HL-60 (cell line): ENCODE measurements around the gene CSRNP3.

ENCODE experiments used
- DNase-seq, 2 experiments: peaks; one replicate each; pipeline ENCODE4 v3.0.0-alpha.2; 2010 to 2020; ENCODE audit warnings: low read depth in 1 of 2, low spot score in 1 of 2
- H3K27ac ChIP-seq: fragments of 250-450 bp; sonication (Bioruptor Pico); replicated peaks from 2 replicates; pipeline ENCODE4 v1.5.1; 2020; ENCODE audit warnings: mild to moderate bottlenecking, moderate library complexity
- H3K27me3 ChIP-seq: fragments of 250-450 bp; sonication (Bioruptor Pico); 2 replicates; pipeline ENCODE4 v1.5.1; 2021; ENCODE audit warnings: mild to moderate bottlenecking, moderate library complexity; ENCODE audit not compliant: insufficient read depth, poor library complexity, severe bottlenecking
- H3K4me3 ChIP-seq: replicated peaks from 2 replicates; pipeline ENCODE4 v1.5.1; 2011; ENCODE audit warnings: mild to moderate bottlenecking, control low read depth, low read length; ENCODE audit not compliant: insufficient read depth
- CTCF ChIP-seq: IDR thresholded peaks from one replicate; pipeline ENCODE4 v1.5.1; 2011; ENCODE audit warnings: low read length, control low read depth, inconsistent platforms; ENCODE audit not compliant: insufficient read depth
- GABPA ChIP-seq: IDR thresholded peaks from 2 replicates; pipeline ENCODE4 v1.6.1; 2012; ENCODE audit warnings: low read depth
- POLR2AphosphoS5 ChIP-seq: IDR thresholded peaks from 2 replicates; pipeline ENCODE4 v1.6.1; 2012; ENCODE audit warnings: low read depth
- REST ChIP-seq: IDR thresholded peaks from 2 replicates; pipeline ENCODE4 v1.6.1; 2012; ENCODE audit warnings: low read depth; ENCODE audit not compliant: insufficient replicate concordance
- SPI1 ChIP-seq: IDR thresholded peaks from 2 replicates; pipeline ENCODE4 v1.6.1; 2012; ENCODE audit warnings: low read depth, mild to moderate bottlenecking, borderline replicate concordance

CSRNP3 gene

DNA sequence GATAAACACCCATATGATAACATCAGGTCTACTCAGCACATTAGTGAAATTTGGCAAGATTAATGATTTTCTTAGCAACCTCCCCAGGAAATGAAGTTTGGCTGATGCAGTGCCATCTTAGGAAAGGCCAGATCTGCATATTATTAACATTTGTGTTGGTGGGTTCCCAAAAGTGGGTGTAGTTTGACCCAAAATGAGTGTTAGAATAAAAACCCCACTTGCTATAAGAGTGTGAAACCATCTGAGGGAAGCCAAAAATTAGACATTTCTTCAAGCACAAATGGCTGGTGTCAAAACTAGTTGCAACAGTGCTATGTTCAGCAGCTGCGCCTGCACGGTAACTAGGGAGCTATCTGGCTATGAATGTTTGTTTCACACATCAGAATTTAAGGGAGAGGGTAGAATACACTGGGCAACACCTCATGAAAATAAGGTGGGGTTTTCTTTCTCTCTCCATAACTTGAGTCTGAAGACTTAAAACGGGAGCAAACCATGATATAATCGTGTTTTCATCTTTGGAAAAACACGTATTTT, 15.9 kb upstream of the CSRNP3 start:
- TF ChIP-seq POLR2AphosphoS5 = no peak
- no peak for TF ChIP-seq CTCF
- TF ChIP-seq REST = no peak
- no peak for TF ChIP-seq SPI1
- no peak for TF ChIP-seq GABPA
- Histone ChIP-seq H3K4me3 (no peak overlapping the region), H3K27ac (no peak overlapping the region), H3K27me3 (no peaks in the 10 kb centered on the region)
- no peak for DNase-seq

DNA sequence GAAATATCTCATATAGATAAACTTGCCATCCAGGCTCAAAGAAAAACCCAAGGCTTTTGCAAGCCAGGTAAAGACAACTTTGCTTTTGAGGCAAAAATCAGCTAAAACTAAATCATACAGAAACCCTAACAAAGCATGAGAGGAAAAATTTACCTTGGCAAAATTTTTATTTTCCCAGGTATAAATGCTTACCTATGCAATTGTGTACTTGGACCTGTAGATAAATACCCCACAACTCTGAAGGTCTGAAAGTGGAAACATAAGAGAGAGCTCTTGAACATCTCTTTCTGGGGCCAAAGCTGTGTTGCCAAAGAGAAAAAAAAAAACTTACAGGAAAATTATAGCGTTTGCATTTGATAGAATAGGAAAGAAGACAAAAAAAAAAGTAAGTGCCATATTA, 14.6 kb upstream of the CSRNP3 start:
- DNase-seq = no peak
- Histone ChIP-seq H3K27ac (no peak overlapping the region), H3K27me3 (no peaks in the 10 kb centered on the region), H3K4me3 (no peak overlapping the region)
- TF ChIP-seq SPI1 (no peak), REST (no peak), GABPA (no peak), CTCF (no peak), POLR2AphosphoS5 (no peak)

- no peak for TF ChIP-seq SPI1
- TF ChIP-seq POLR2AphosphoS5 = no peak
- no peak for TF ChIP-seq REST
- no peak for TF ChIP-seq GABPA
- no peak for TF ChIP-seq CTCF
- Histone ChIP-seq H3K4me3 (no peak overlapping the region), H3K27ac (no peak overlapping the region), H3K27me3 (no peaks in the 10 kb centered on the region)
- DNase-seq = no peak
These were observed 13.5 kb upstream of the CSRNP3 start for GRCh38 chr2:165456027-165456426.
